Measurements from ENCODE around the gene CERS5.
"Not testable (repeated sequence)": the region's sequence is repeated elsewhere in the genome, so short reads cannot be mapped to it uniquely, and the experiment has no call there.

Gene CERS5

GRCh38 chr12:50166799-50167048, 445 bp downstream of the CERS5 start:
- Histone ChIP-seq H3K27me3 (no peaks in the 10 kb centered on the region), H3K4me2 (peak overlapping the region; percentile 91), H4K20me1 (peaks cover 15% of the 10 kb centered on the region; the same call in 1 of the 2 replicates), H3K27ac (peak overlapping the region; percentile 86), H3K4me3 (peak overlapping the region; percentile 78), H3K36me3 (no peaks in the 10 kb centered on the region), H3K9ac (peak overlapping the region; percentile 83), H3K9me3 (no peaks in the 10 kb centered on the region), H3K4me1 (peaks cover 29% of the 10 kb centered on the region)
- TF ChIP-seq Cebpa-rat (IDR thresholded peaks at IDR 0.05), result no peak

GRCh38 chr12:50164963-50165362, 2.2 kb downstream of the CERS5 start:
- Histone ChIP-seq H3K27ac (no peak overlapping the region), H3K9me3 (no peaks in the 10 kb centered on the region), H4K20me1 (peaks cover 30% of the 10 kb centered on the region), H3K4me3 (no peak overlapping the region), H3K4me1 (peaks cover 29% of the 10 kb centered on the region), H3K27me3 (no peaks in the 10 kb centered on the region), H3K36me3 (no peaks in the 10 kb centered on the region), H3K9ac (no peak overlapping the region), H3K4me2 (peak overlapping the region; percentile 91)
- TF ChIP-seq Cebpa-rat (IDR thresholded peaks at IDR 0.05), result no peak

GRCh38 chr12:50162230-50162629, 4.9 kb downstream of the CERS5 start:
- Histone ChIP-seq H3K4me2 (no peak overlapping the region), H3K9me3 (peaks cover 2% of the 10 kb centered on the region; the same call in 1 of the 2 replicates), H3K27ac (no peak overlapping the region), H4K20me1 (peaks cover 47% of the 10 kb centered on the region), H3K27me3 (no peaks in the 10 kb centered on the region), H3K36me3 (peaks cover 16% of the 10 kb centered on the region), H3K9ac (no peak overlapping the region), H3K4me1 (peaks cover 22% of the 10 kb centered on the region), H3K4me3 (no peak overlapping the region)
- TF ChIP-seq Cebpa-rat (IDR thresholded peaks at IDR 0.05), result no peak

- peaks cover 25% of the 10 kb centered on the region for H3K36me3 ChIP-seq
- peaks cover 14% of the 10 kb centered on the region for H3K4me1 ChIP-seq
- H3K9me3 ChIP-seq, result peaks cover 9% of the 10 kb centered on the region
- no peaks in the 10 kb centered on the region for H3K27me3 ChIP-seq
- H3K27ac ChIP-seq, result no peak overlapping the region
- H3K4me3 ChIP-seq, result no peak overlapping the region
- no peak overlapping the region for H3K4me2 ChIP-seq
- no peak overlapping the region for H3K9ac ChIP-seq
- H4K20me1 ChIP-seq, result peaks cover 55% of the 10 kb centered on the region
- TF ChIP-seq Cebpa-rat (IDR thresholded peaks at IDR 0.05), result no peak
These were observed 6.5 kb downstream of the CERS5 start for GRCh38 chr12:50160643-50161042.

- H3K4me3 ChIP-seq, result no peak overlapping the region
- no peaks in the 10 kb centered on the region for H3K4me1 ChIP-seq
- peaks cover 56% of the 10 kb centered on the region for H4K20me1 ChIP-seq
- H3K36me3 ChIP-seq, result peaks cover 50% of the 10 kb centered on the region
- no peak for TF ChIP-seq Cebpa-rat (IDR thresholded peaks at IDR 0.05)
- no peaks in the 10 kb centered on the region for H3K27me3 ChIP-seq
- no peak overlapping the region for H3K9ac ChIP-seq
- peaks cover 9% of the 10 kb centered on the region for H3K9me3 ChIP-seq
- H3K27ac ChIP-seq, result no peak overlapping the region
- no peak overlapping the region for H3K4me2 ChIP-seq
These were observed 9.9 kb downstream of the CERS5 start for GRCh38 chr12:50157259-50157658.

- Histone ChIP-seq H4K20me1 (peaks cover 62% of the 10 kb centered on the region), H3K4me3 (no peak overlapping the region), H3K36me3 (peaks cover 56% of the 10 kb centered on the region), H3K27me3 (no peaks in the 10 kb centered on the region), H3K4me1 (no peaks in the 10 kb centered on the region), H3K4me2 (no peak overlapping the region), H3K9ac (no peak overlapping the region), H3K9me3 (peaks cover 9% of the 10 kb centered on the region), H3K27ac (no peak overlapping the region)
- no peak for TF ChIP-seq Cebpa-rat (IDR thresholded peaks at IDR 0.05)
These were observed 10.5 kb downstream of the CERS5 start for GRCh38 chr12:50156641-50157040.

GRCh38 chr12:50154947-50155346, 12.2 kb downstream of the CERS5 start:
- H3K27ac ChIP-seq, H3K4me2 ChIP-seq, H3K4me1 ChIP-seq, H3K9ac ChIP-seq, H3K27me3 ChIP-seq, H3K4me3 ChIP-seq, H3K9me3 ChIP-seq: not testable (repeated sequence)
- Histone ChIP-seq H3K36me3 (peaks cover 61% of the 10 kb centered on the region), H4K20me1 (peaks cover 64% of the 10 kb centered on the region)

GRCh38 chr12:50151047-50151687, 16.0 kb downstream of the CERS5 start:
- no peaks in the 10 kb centered on the region for H3K4me1 ChIP-seq
- H3K9ac ChIP-seq, result no peak overlapping the region
- H3K4me3 ChIP-seq, result no peak overlapping the region
- no peak overlapping the region for H3K27ac ChIP-seq
- no peak overlapping the region for H3K4me2 ChIP-seq
- TF ChIP-seq Cebpa-rat (IDR thresholded peaks at IDR 0.05), result no peak
- H3K27me3 ChIP-seq, result no peaks in the 10 kb centered on the region
- H3K36me3 ChIP-seq, result peaks cover 46% of the 10 kb centered on the region
- peaks cover 66% of the 10 kb centered on the region for H4K20me1 ChIP-seq
- H3K9me3 ChIP-seq, result no peaks in the 10 kb centered on the region

GRCh38 chr12:50149311-50149710, 17.9 kb downstream of the CERS5 start:
- H3K4me1 ChIP-seq, result no peaks in the 10 kb centered on the region

GRCh38 chr12:50148011-50148410, 19.2 kb downstream of the CERS5 start:
- Histone ChIP-seq H3K36me3 (peaks cover 45% of the 10 kb centered on the region), H4K20me1 (peaks cover 80% of the 10 kb centered on the region)
- not testable (repeated sequence) for H3K9me3 ChIP-seq, H3K4me3 ChIP-seq, H3K27me3 ChIP-seq, H3K4me1 ChIP-seq, H3K4me2 ChIP-seq, H3K27ac ChIP-seq, H3K9ac ChIP-seq

More at GRCh38 chr12:50149311-50149710, 17.9 kb downstream of the CERS5 start:
- H3K4me3 ChIP-seq, result no peak overlapping the region
- no peak overlapping the region for H3K27ac ChIP-seq
- no peak overlapping the region for H3K9ac ChIP-seq
- H3K27me3 ChIP-seq, result no peaks in the 10 kb centered on the region
- no peak overlapping the region for H3K4me2 ChIP-seq
- peaks cover 43% of the 10 kb centered on the region for H3K36me3 ChIP-seq
- no peak for TF ChIP-seq Cebpa-rat (IDR thresholded peaks at IDR 0.05)
- H4K20me1 ChIP-seq, result peaks cover 77% of the 10 kb centered on the region
- H3K9me3 ChIP-seq, result no peaks in the 10 kb centered on the region

GRCh38 chr12:50147281-50147680, 19.9 kb downstream of the CERS5 start:
- H3K27ac ChIP-seq, result no peak overlapping the region
- peaks cover 46% of the 10 kb centered on the region for H3K36me3 ChIP-seq
- no peaks in the 10 kb centered on the region for H3K9me3 ChIP-seq
- H3K9ac ChIP-seq, result no peak overlapping the region
- no peaks in the 10 kb centered on the region for H3K4me1 ChIP-seq
- H4K20me1 ChIP-seq, result peaks cover 76% of the 10 kb centered on the region
- H3K4me3 ChIP-seq, result no peak overlapping the region
- no peak for TF ChIP-seq Cebpa-rat (IDR thresholded peaks at IDR 0.05)
- no peaks in the 10 kb centered on the region for H3K27me3 ChIP-seq
- H3K4me2 ChIP-seq, result no peak overlapping the region
